Subcutaneous adipose tissue (tissue), 4 donors: ENCODE measurements around the gene GDPD5. TPM values are rescaled to one million over a fixed set of nuclear protein-coding genes. Genes with fewer than 3 reads are reported as not detected.

Experiments
- total RNA-seq, 4 donors: library from RNA; depleted of rRNA; stranded (reverse); fragments of >200 nt; gene quantifications; one replicate each; pipeline ENCODE4 v1.1.0, GENCODE V29; 2016
- TF ChIP-seq, protein P1 (sequence below): fragments of 450-650 bp; IDR thresholded peaks from one replicate; pipeline ENCODE4 v1.5.1; 2016; ENCODE audit warnings: low read depth, mild to moderate bottlenecking, control low read depth, antibody characterized with exemption, moderate library complexity

Gene GDPD5
- total RNA-seq, 4 donors from 2014 or later: 19.2 to 96.8 (median 32.6) TPM

DNA sequence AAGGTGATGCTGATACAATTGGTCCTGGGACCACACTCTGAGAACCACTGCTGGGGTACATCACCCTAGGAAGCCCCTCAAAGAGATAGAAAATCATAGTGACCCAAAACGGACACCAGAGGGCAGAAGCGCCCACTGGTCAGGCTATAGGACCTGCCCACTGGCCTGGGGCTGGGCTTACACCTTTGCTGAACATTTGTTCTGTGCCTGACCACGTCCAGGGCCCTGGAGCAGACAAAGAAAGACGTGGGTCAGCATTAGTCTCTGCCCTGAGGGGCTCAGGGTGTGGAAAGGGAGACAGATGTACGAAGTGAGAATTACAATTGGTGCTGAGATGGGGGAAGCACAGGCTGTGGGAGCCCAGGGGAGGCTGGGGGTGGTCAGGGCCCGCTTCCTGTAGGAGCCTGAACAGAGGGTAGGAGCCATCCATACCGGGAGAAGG, 21.9 kb upstream of the GDPD5 start:
- TF ChIP-seq, protein P1, sequence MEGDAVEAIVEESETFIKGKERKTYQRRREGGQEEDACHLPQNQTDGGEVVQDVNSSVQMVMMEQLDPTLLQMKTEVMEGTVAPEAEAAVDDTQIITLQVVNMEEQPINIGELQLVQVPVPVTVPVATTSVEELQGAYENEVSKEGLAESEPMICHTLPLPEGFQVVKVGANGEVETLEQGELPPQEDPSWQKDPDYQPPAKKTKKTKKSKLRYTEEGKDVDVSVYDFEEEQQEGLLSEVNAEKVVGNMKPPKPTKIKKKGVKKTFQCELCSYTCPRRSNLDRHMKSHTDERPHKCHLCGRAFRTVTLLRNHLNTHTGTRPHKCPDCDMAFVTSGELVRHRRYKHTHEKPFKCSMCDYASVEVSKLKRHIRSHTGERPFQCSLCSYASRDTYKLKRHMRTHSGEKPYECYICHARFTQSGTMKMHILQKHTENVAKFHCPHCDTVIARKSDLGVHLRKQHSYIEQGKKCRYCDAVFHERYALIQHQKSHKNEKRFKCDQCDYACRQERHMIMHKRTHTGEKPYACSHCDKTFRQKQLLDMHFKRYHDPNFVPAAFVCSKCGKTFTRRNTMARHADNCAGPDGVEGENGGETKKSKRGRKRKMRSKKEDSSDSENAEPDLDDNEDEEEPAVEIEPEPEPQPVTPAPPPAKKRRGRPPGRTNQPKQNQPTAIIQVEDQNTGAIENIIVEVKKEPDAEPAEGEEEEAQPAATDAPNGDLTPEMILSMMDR: no peak

DNA sequence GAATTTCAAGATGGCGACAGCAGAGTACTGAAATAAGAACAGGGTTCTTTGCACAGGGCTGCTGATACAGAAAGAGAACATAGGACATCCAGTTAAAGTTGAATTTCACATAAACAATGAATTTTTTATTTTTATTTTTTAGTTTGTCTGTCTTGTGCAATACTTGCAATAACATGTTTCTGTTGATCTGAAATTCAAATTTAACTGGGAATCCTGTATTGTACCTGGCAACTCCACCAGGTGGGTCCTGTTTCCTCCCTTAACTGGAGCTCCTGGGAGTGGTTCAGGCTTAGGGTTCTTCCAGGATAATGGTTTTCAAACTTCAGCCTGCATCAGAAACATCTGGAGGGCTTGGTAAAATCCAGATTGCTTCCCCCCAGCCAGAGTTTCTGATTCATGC, 21.4 kb upstream of the GDPD5 start:
- TF ChIP-seq, protein P1: no peak

DNA sequence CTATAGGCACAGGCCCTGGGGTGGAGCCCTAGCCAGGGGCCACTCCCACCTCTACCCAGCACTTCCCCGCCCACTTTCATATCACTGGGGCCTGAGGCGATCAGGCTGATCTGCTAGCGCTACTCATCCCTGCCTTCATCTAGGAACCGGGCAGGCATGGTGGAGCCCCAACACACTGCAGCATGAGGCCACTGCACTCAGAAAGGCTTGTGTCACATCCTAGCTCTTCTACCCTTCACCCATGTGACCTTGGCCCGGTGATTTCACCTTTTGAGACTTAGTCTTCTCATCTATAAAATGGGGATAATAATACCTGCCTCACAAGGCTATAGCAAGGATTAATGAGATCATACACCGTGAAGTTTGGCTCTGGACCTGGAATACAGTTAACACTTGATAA, 18.1 kb upstream of the GDPD5 start:
- TF ChIP-seq, protein P1: no peak

DNA sequence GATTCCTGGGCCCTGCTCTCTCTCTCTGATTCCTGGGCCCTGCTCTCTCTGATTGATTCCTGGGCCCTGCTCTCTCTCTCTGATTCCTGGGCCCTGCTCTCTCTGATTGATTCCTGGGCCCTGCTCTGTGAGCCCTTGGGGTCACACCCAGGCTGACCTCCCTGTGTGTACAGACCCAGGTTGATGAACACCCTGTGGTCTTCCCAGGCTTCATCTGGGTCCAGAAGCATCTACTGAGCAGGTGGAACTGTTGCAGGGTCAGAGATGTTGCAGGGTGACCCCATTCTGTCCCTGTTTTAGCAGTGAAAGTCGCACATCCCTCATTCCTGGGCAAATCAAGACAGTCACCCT, 16.3 kb upstream of the GDPD5 start:
- TF ChIP-seq, protein P1: no peak

DNA sequence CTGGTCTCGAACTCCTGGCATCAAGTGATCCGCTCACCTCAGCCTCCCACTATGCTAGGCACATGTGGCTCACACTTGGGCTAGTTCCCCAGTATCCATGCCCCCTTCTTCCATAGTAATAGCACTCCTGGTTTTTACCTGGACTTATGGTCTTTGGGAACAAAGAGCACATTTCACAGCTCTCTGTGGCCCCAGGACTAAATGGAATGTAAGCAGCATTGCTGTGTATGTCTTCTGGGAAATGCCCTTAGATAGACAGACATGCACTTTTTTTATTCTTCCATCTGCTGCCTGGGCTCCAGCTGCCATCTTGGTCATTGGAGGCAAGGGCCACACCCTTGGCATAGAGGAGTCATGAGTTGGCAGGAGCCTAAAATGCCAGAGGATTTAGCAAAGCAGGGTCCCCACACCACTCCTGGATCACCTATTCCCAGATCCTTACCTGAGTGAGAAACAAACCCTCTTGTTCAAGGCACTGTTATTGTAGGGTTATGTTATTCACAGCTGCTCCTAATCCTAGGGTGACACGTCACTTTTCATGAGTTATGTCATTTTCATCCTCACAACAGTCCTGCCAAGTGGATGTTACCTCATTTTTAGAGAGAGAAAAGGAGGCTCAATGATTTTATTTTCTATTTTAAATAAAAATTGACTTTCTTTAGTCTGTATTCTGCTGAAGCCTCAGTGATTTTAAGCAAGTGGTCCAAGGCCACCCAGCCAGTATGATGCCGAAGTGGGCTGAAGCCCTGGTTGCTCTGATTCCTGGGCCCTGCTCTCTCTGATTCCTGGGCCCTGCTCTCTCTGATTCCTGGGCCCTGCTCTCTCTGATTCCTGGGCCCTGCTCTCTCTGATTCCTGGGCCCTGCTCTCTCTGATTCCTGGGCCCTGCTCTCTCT, 15.7 kb upstream of the GDPD5 start:
- TF ChIP-seq, protein P1: no peak

DNA sequence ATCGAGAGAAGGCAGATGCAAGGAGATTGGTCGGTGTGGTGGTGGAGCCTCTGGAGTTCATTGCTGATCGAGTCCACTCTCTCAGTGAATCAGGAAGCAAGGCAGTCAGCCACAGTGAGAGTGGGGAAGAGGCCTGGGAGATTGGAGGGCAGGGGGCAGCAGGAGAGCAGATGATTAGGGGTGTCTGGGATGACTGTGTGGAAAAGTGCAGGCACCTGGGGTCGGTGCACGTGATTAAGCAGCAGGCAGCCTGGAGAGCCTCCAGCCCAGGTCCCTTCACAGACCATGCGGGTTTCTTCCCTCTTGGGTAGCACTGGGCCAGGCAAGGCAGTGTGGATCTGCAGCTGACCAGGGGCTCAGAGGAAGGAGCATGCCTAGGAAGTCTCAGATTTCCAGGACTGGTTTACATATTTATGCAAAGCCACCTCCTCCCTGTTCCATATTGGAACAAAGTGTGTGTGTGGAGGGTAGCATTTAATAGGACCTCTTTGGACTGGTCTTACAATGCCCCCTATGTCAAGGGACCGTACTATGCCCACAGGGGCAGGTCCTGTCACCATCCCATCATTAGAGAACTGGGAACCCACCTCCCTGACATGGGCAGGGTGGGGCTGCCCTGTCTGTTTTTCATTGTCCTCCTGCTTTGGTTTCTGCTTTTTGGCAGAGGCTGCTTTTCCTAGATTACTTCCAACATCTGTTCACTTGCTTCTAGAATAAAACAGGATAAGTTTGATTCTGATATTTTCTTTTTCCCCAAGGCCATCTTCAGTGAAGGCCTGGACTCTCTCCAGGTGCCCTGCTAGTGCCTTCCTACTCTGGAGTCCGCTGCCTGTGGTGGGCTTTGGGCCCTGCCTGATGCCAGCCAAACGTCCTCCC, 14.0 kb upstream of the GDPD5 start:
- TF ChIP-seq, protein P1: no peak
